ELR (cell line): ENCODE results near the gene CLDND2.

ENCODE experiments used
- DNase-seq: peaks from one replicate; pipeline ENCODE4 v3.0.0-alpha.2; 2015; ENCODE audit warnings: low read depth

CLDND2 gene

DNA sequence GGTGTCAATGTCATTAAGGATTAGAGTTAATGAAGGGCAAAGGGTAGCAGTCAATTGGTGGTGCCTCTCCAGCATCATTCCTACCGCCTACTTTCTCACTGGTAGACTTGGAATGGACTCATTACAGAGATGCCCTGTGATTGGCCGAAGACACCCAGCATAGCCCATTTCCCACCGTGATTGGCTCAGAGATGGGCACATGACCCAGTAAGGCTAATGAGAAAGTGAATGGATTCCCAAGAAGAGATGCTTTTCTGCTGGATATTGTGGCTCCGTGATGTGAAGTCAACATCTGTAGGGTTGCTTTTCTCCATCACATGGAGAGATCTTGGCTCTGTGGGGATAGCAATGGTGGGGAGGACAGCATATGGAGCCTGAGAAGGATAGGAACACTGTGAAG is 38.4 kb downstream of the CLDND2 start:
- DNase-seq = no peak

DNA sequence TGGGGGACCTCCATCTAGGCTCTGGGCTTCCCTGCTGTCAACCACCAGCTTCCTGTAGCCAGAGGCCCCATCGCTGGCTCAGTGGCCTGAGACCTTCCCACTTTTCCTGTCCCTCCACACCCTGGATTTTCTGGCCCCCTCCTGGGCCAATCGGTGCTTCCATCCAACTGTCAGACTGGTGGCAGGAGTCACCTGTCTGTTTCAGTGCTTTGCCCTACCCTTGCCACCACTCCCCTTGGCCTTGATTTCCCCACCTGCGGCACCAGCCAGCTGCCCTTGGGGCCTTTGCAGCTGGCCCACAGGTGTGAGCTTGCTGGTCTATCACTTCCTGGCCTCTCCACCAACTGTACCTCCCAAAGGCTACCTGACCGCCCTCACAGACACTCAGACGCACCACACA is 39.4 kb downstream of the CLDND2 start:
- DNase-seq = no peak

- DNase-seq = no peak
Observed at GRCh38 chr19:51327066-51328001, 41.5 kb downstream of the CLDND2 start.

GRCh38 chr19:51326216-51327065 is 42.4 kb downstream of the CLDND2 start:
- no peak for DNase-seq

GRCh38 chr19:51325161-51325976 is 43.4 kb downstream of the CLDND2 start:
- DNase-seq = no peak

DNA sequence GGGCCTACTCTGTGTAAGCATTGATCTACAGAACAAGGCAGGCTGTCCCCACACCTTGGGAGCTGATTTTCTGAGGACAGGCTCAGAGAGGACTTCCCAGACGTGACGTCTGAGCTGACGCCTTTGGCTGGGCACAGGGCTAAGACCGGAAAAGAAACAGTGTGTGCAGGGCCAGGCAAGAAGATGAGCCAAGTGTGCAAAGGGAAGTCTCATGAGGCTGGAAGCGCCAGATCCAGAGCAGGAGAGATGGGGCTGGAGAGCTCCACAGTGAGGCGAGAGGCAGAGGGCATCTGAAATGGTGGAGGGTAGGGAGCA is 44.7 kb downstream of the CLDND2 start:
- DNase-seq = no peak

GRCh38 chr19:51323481-51324166 is 45.2 kb downstream of the CLDND2 start:
- DNase-seq = no peak

GRCh38 chr19:51321799-51322198 is 47.0 kb downstream of the CLDND2 start:
- no peak for DNase-seq

GRCh38 chr19:51320280-51320657 is 48.5 kb downstream of the CLDND2 start:
- DNase-seq = no peak

- DNase-seq = no peak
Observed at GRCh38 chr19:51319649-51320279, 49.0 kb downstream of the CLDND2 start.

DNA sequence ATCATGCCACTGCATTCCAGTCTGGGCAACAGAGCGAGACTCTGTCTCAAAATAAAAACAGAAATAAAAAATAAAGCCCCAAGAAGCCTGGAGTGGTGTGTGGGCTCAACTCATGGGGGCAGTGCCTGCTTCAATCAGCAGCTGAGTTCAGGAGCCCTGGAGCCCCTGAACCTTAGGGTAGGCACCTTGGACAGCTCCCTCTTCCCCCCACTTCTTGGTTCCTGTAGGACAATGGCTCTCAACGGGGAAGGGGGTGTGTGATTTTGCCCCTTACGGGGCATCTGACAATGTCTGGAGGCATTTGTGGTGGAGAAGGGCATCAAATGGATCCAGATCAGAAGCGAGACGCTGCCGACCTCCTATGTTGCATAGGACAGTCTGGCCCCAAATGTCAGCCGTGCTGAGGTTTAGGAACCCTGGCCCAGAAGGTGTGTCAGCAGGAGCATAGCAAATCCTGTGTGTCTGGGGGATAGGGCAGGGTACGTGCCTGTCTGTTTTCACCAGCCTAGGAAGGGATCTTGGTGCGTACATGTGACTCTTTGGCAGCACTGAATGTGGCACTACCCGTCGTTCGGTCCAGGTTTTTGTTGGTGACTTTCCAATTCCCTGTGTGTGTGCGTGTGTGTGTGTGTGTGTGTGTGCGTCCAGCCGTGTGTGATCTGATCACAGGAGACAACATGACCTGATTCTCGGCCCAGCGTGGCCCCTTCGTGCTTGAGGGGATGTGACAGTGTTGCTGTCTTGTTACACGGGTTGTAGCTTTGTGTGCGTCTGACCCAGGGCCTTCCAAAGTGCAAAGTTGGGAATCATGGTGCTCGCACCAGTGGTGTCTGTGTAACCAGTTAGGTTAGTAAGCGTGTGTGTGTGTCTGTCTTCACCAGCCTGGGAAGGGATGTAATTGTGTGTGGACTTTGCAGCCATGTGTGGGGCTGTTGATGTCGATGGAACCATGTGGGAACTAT is 49.8 kb downstream of the CLDND2 start:
- no peak for DNase-seq

DNA sequence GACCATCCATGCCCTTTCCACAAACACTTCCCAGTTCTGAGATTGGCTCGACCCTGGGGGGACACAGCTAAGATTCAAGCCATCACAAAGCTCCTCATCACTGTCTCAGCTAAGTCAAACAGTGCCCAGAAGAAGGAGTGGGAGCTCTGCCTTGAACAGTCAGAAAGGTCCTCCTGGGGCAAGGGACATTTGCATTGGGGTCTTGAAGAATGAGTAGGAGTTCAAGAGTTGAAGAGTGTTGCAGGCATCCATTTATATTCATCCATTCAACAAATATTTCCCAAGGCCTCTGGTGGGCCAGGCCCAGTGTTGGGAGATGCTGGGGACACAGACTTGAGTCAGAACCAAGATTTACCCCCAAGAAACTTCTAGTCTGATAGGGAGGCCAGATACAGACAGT is 50.8 kb downstream of the CLDND2 start:
- DNase-seq = no peak

DNA sequence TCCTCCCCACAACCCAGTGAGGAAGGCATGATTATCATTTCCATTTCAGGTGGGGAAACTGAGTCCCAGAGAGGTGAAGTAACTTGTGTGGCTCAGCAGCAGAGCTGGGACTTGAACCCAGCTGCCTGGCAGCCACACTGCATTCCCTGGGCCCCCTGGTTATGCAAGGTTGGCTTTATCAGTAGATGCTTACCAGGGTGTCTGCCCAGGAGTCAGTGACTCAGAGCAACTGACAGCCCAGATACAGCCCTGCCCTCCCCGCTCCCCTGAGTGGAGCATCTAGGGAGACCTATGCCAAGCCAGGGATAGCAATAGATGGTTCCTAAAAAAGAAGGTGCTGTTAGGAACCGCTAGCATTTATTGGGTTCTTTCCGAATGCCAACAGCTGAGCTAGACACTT is 51.4 kb downstream of the CLDND2 start:
- DNase-seq = no peak
